Measurements from ENCODE around the gene TMED7.
"Not testable (repeated sequence)": the region's sequence is repeated elsewhere in the genome, so short reads cannot be mapped to it uniquely, and the experiment has no call there.

GRCh38 chr5:115674782-115675181 is 48.9 kb upstream of the TMED7 start:
- not testable (repeated sequence) for TF ChIP-seq POLR2AphosphoS5 (IDR thresholded peaks at IDR 0.05; ENCODE audit: low read depth, low read length); NRF1 (IDR thresholded peaks at IDR 0.05; ENCODE audit: low read depth, low read length); RFX5 (IDR thresholded peaks at IDR 0.05; ENCODE audit: low read length); CHD2 (IDR thresholded peaks at IDR 0.05; ENCODE audit: low read length, partially characterized antibody); EP300 (IDR thresholded peaks at IDR 0.05; ENCODE audit: borderline replicate concordance in 1 of 2, low read depth in 1 of 2, low read length in 1 of 2); GATA2 (CRISPR knock-in tag; IDR thresholded peaks at IDR 0.05); GABPA (IDR thresholded peaks at IDR 0.05; ENCODE audit: low read depth); SIN3A (IDR thresholded peaks at IDR 0.05; ENCODE audit: borderline replicate concordance, low read depth, low read length); TCF12 (IDR thresholded peaks at IDR 0.05); EZH2phosphoT487 (IDR thresholded peaks at IDR 0.05; ENCODE audit: borderline replicate concordance, low read depth); RXRA (IDR thresholded peaks at IDR 0.05; ENCODE audit: borderline replicate concordance, low read depth)
- TF ChIP-seq, protein P1, sequence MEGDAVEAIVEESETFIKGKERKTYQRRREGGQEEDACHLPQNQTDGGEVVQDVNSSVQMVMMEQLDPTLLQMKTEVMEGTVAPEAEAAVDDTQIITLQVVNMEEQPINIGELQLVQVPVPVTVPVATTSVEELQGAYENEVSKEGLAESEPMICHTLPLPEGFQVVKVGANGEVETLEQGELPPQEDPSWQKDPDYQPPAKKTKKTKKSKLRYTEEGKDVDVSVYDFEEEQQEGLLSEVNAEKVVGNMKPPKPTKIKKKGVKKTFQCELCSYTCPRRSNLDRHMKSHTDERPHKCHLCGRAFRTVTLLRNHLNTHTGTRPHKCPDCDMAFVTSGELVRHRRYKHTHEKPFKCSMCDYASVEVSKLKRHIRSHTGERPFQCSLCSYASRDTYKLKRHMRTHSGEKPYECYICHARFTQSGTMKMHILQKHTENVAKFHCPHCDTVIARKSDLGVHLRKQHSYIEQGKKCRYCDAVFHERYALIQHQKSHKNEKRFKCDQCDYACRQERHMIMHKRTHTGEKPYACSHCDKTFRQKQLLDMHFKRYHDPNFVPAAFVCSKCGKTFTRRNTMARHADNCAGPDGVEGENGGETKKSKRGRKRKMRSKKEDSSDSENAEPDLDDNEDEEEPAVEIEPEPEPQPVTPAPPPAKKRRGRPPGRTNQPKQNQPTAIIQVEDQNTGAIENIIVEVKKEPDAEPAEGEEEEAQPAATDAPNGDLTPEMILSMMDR (IDR thresholded peaks at IDR 0.05) = not testable (repeated sequence)
- TF ChIP-seq, protein P2, sequence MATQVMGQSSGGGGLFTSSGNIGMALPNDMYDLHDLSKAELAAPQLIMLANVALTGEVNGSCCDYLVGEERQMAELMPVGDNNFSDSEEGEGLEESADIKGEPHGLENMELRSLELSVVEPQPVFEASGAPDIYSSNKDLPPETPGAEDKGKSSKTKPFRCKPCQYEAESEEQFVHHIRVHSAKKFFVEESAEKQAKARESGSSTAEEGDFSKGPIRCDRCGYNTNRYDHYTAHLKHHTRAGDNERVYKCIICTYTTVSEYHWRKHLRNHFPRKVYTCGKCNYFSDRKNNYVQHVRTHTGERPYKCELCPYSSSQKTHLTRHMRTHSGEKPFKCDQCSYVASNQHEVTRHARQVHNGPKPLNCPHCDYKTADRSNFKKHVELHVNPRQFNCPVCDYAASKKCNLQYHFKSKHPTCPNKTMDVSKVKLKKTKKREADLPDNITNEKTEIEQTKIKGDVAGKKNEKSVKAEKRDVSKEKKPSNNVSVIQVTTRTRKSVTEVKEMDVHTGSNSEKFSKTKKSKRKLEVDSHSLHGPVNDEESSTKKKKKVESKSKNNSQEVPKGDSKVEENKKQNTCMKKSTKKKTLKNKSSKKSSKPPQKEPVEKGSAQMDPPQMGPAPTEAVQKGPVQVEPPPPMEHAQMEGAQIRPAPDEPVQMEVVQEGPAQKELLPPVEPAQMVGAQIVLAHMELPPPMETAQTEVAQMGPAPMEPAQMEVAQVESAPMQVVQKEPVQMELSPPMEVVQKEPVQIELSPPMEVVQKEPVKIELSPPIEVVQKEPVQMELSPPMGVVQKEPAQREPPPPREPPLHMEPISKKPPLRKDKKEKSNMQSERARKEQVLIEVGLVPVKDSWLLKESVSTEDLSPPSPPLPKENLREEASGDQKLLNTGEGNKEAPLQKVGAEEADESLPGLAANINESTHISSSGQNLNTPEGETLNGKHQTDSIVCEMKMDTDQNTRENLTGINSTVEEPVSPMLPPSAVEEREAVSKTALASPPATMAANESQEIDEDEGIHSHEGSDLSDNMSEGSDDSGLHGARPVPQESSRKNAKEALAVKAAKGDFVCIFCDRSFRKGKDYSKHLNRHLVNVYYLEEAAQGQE (IDR thresholded peaks at IDR 0.05; ENCODE audit: low read depth, low read length) = not testable (repeated sequence)
- TF ChIP-seq, protein P3, sequence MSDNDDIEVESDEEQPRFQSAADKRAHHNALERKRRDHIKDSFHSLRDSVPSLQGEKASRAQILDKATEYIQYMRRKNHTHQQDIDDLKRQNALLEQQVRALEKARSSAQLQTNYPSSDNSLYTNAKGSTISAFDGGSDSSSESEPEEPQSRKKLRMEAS (IDR thresholded peaks at IDR 0.05; ENCODE audit: low read depth) = not testable (repeated sequence)
